K562 (cell line): Measurements from ENCODE around the gene NPNT. TPM values are rescaled to one million over a fixed set of nuclear protein-coding genes. Genes with fewer than 3 reads are reported as not detected.

Experiments used
- BCLAF1 ChIP-seq, 2 experiments: fragments of 450-650 bp in 1 of 2; IDR thresholded peaks; 2 replicates each; pipeline ENCODE4 v1.6.1; 2011 to 2017; ENCODE audit warnings: low read depth in 2 of 2, antibody characterized with exemption in 1 of 2, borderline replicate concordance in 1 of 2, low read length in 1 of 2, mild to moderate bottlenecking in 1 of 2, mixed read lengths in 1 of 2; ENCODE audit not compliant: control insufficient read depth in 1 of 2
- BMI1 ChIP-seq: fragments of 150-350 bp; IDR thresholded peaks from 2 replicates; pipeline ENCODE4 v1.6.1; 2014; ENCODE audit warnings: low read length
- CREB1 ChIP-seq, 2 experiments: sonication (generic) in 1 of 2; formaldehyde crosslinking in 1 of 2; IDR thresholded peaks; 2 replicates each; pipeline versions ENCODE4 v1.6.1 to v1.8.0; 2012 to 2022; ENCODE audit warnings: inconsistent platforms in 1 of 2, mild to moderate bottlenecking in 1 of 2, missing genetic modification reagents in 1 of 2, moderate library complexity in 1 of 2
- CREBBP ChIP-seq: IDR thresholded peaks from one replicate; pipeline ENCODE4 v1.6.1; 2012; ENCODE audit warnings: low read depth, mild to moderate bottlenecking, control low read depth, inconsistent platforms, low read length
- E2F3 ChIP-seq: fragments of 250-450 bp; sonication (Bioruptor Pico); IDR thresholded peaks from 2 replicates; pipeline ENCODE4 v1.4.0; 2020; ENCODE audit warnings: mild to moderate bottlenecking
- FOXA1 ChIP-seq: fragments of 450-650 bp; IDR thresholded peaks from 2 replicates; pipeline ENCODE4 v1.6.1; 2016; ENCODE audit warnings: mild to moderate bottlenecking, borderline replicate concordance
- KAT7 ChIP-seq: sonication (generic); formaldehyde crosslinking; IDR thresholded peaks from 2 replicates; pipeline ENCODE4 v1.8.0; 2022; ENCODE audit warnings: missing genetic modification reagents, mild to moderate bottlenecking, borderline replicate concordance
- KDM4B ChIP-seq, 2 experiments: fragments of 450-650 bp in 1 of 2; sonication (generic) in 1 of 2; IDR thresholded peaks; 2 replicates each; pipeline ENCODE4 v1.6.1; 2016 to 2017; ENCODE audit warnings: borderline replicate concordance in 2 of 2, antibody characterized with exemption in 1 of 2, low read depth in 1 of 2, mild to moderate bottlenecking in 1 of 2
- RBM39 ChIP-seq: fragments of 200-400 bp; formaldehyde crosslinking; optimal IDR thresholded peaks from 2 replicates; pipeline ENCODE3; 2018; ENCODE audit warnings: low read depth, low read length
- SIN3A ChIP-seq, 2 experiments: fragments of 150-350 bp in 1 of 2; IDR thresholded peaks; 2 replicates each; pipeline ENCODE4 v1.6.1; 2011 to 2016; ENCODE audit warnings: borderline replicate concordance in 2 of 2, low read depth in 2 of 2, low read length in 2 of 2, mild to moderate bottlenecking in 2 of 2, moderate library complexity in 2 of 2; ENCODE audit not compliant: control insufficient read depth in 1 of 2
- STAT5A ChIP-seq: IDR thresholded peaks from 2 replicates; pipeline ENCODE4 v1.6.1; 2012; ENCODE audit warnings: low read length, inconsistent platforms, borderline replicate concordance
- TARDBP ChIP-seq: fragments of 450-650 bp; IDR thresholded peaks from 2 replicates; pipeline ENCODE4 v1.6.1; 2016
- TCF15 ChIP-seq: fragments of 250-450 bp; sonication (Bioruptor Pico); IDR thresholded peaks from 2 replicates; pipeline ENCODE4 v1.8.0; 2022; ENCODE audit warnings: moderate library complexity, mild to moderate bottlenecking, inconsistent platforms
- TOE1 ChIP-seq, 2 experiments: fragments of 450-650 bp in 1 of 2; sonication (generic) in 1 of 2; formaldehyde crosslinking in 1 of 2; IDR thresholded peaks; 2 replicates each; pipeline versions ENCODE4 v1.7.1 to v1.8.0; 2016 to 2022; ENCODE audit warnings: borderline replicate concordance in 2 of 2, mild to moderate bottlenecking in 2 of 2, antibody characterized with exemption in 1 of 2, inconsistent platforms in 1 of 2, low read depth in 1 of 2, missing genetic modification reagents in 1 of 2, moderate library complexity in 1 of 2
- TRIM28 ChIP-seq: fragments of 450-650 bp; IDR thresholded peaks from 2 replicates; pipeline ENCODE4 v1.6.1; 2017
- WHSC1 ChIP-seq: IDR thresholded peaks from one replicate; pipeline ENCODE4 v1.6.1; 2012; ENCODE audit warnings: low read length, control low read depth, inconsistent platforms
- ZNF143 ChIP-seq: sonication (generic); formaldehyde crosslinking; IDR thresholded peaks from 2 replicates; pipeline ENCODE4 v1.9.0; 2022; ENCODE audit warnings: mild to moderate bottlenecking, missing genetic modification reagents
- ZNF146 ChIP-seq: IDR thresholded peaks from one replicate; pipeline ENCODE4 v1.6.1; 2018; ENCODE audit warnings: missing compliant biosample characterization; ENCODE audit not compliant: unreplicated experiment
- ZNF785 ChIP-seq: fragments of 250-450 bp; sonication (Bioruptor Pico); IDR thresholded peaks from 2 replicates; pipeline ENCODE4 v1.4.0; 2020; ENCODE audit warnings: mild to moderate bottlenecking
- polyA plus RNA-seq, 8 experiments: library from polyadenylated mRNA; depleted of rRNA in 4 of 8; stranded (reverse) in 5 of 8; unstranded in 3 of 8; fragments of >200 nt; fragmentation: Nextera tagmentation in 2 of 8; fragmentation: Illumina TruSeq in 1 of 8; extraction: Ambion mirVana in 2 of 8; extraction: Trizol in 1 of 8; gene quantifications; 2 replicates each; pipeline versions ENCODE4 v1.2.1 to v1.2.3, GENCODE V29; 2011 to 2014; ENCODE audit warnings: inconsistent platforms in 1 of 8, missing spikeins in 1 of 8
- total RNA-seq, 7 experiments: library from RNA; depleted of rRNA in 6 of 7; stranded (reverse); fragments of >200 nt in 6 of 7; fragmentation: Illumina TruSeq in 2 of 7; extraction: Trizol in 2 of 7; gene quantifications; 2 replicates each; pipeline versions ENCODE4 v1.2.1 to v1.2.3, GENCODE V29; 2011 to 2021; ENCODE audit warnings: low replicate concordance in 1 of 7
- TF ChIP-seq, protein P1 (sequence below): fragments of 250-450 bp; sonication (Bioruptor Pico); IDR thresholded peaks from 2 replicates; pipeline ENCODE4 v1.4.0; 2020; ENCODE audit warnings: mild to moderate bottlenecking
- TF ChIP-seq, protein P2 (sequence below): fragments of 250-450 bp; sonication (Bioruptor Pico); IDR thresholded peaks from 2 replicates; pipeline ENCODE4 v1.6.1; 2021; ENCODE audit warnings: mild to moderate bottlenecking

NPNT gene
- total and polyA plus RNA-seq, 9 of the 15 experiments (the other 6 are each of a cell fraction or from before 2014, with no cell fraction given) = 0.22 TPM; not detected in 8

DNA sequence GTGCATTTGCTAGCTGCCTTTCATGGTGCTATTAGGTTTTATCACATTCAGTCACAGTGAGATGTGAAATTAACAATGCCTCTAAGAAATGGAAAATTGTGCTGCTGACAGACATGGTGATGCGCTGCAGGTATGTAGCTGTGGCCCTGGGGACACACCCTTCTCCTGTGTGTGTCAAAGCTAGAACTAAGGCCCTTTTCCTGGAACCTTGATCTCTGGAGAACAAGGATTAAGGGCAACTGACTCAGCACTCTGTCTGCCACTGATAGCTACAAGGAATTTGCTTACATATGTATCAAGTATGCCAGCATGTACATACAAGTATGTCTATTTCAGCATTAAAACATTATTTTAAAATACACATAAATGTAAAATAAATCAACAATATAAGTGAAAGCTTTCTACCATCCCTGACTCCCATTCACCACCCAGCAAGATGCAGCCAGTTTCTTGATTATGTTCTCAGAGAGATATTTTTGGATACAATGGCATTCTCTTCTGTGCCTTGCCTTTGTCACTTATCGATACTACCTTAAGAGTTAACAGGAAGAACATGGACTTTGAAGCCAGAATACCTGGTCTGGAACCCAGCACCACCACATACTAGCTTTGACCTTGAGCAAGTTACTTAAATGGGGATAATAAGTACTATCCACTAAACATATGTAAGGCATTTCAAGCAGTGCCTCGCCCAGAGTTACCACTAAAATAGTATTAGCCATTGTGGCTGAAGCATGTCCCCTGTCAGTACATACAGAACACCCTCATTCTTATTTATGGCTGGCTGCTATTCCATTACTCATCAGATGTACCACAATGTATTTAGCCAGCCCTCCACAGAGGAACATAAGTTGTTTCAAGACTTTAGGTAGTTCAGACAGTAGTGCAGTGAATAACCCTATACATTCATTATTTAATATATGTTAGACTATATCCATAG lies 68.5 kb downstream of the NPNT start (continued):
- no peak for TF ChIP-seq BCLAF1 (IDR thresholded peaks at IDR 0.05; ENCODE audit: borderline replicate concordance in 1 of 2, control insufficient read depth in 1 of 2, low read depth in 2 of 2, low read length in 1 of 2)
- no peak for TF ChIP-seq FOXA1
- no peak for TF ChIP-seq WHSC1
- no peak for TF ChIP-seq BMI1
- TF ChIP-seq, protein P1, sequence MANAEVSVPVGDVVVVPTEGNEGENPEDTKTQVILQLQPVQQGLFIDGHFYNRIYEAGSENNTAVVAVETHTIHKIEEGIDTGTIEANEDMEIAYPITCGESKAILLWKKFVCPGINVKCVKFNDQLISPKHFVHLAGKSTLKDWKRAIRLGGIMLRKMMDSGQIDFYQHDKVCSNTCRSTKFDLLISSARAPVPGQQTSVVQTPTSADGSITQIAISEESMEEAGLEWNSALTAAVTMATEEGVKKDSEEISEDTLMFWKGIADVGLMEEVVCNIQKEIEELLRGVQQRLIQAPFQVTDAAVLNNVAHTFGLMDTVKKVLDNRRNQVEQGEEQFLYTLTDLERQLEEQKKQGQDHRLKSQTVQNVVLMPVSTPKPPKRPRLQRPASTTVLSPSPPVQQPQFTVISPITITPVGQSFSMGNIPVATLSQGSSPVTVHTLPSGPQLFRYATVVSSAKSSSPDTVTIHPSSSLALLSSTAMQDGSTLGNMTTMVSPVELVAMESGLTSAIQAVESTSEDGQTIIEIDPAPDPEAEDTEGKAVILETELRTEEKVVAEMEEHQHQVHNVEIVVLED (CRISPR knock-in tag) = no peak
- TF ChIP-seq RBM39 = no peak
- TF ChIP-seq CREBBP = no peak
- TF ChIP-seq TCF15 (CRISPR knock-in tag) = no peak
- no peak for TF ChIP-seq SIN3A (IDR thresholded peaks at IDR 0.05; ENCODE audit: borderline replicate concordance in 2 of 2, control insufficient read depth in 1 of 2, low read depth in 2 of 2, low read length in 2 of 2)
- TF ChIP-seq TRIM28 = no peak
- TF ChIP-seq TARDBP = no peak
- TF ChIP-seq, protein P2, sequence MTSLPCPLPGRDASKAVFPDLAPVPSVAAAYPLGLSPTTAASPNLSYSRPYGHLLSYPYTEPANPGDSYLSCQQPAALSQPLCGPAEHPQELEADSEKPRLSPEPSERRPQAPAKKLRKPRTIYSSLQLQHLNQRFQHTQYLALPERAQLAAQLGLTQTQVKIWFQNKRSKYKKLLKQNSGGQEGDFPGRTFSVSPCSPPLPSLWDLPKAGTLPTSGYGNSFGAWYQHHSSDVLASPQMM (CRISPR knock-in tag) = no peak
- TF ChIP-seq E2F3 (CRISPR knock-in tag) = no peak
- no peak for TF ChIP-seq TOE1 (IDR thresholded peaks at IDR 0.05; ENCODE audit: borderline replicate concordance)
- no peak for TF ChIP-seq TOE1 (CRISPR knock-in tag; IDR thresholded peaks at IDR 0.05; ENCODE audit: borderline replicate concordance, low read depth)
- TF ChIP-seq ZNF143 = no peak
- TF ChIP-seq CREB1 (IDR thresholded peaks at IDR 0.05) = no peak
- no peak for TF ChIP-seq CREB1 (CRISPR knock-in tag; IDR thresholded peaks at IDR 0.05)
- TF ChIP-seq ZNF785 (CRISPR knock-in tag) = no peak
- peak; percentile 94 for TF ChIP-seq STAT5A
- no peak for TF ChIP-seq ZNF146 (CRISPR knock-in tag)
- TF ChIP-seq KDM4B (IDR thresholded peaks at IDR 0.05; ENCODE audit: borderline replicate concordance in 2 of 2, low read depth in 1 of 2) = no peak
- no peak for TF ChIP-seq KAT7 (CRISPR knock-in tag)
